22Rv1 (cell line): Measurements from ENCODE around the gene SND1.

Experiments
- H3K27ac ChIP-seq: fragments of 450-650 bp; 2 replicates; pipeline ENCODE4 v1.5.1; 2017
- ZFX ChIP-seq: fragments of 450-650 bp; IDR thresholded peaks from 2 replicates; pipeline ENCODE4 v1.6.1; 2017; ENCODE audit warnings: antibody characterized with exemption, borderline replicate concordance
- TF ChIP-seq, protein P1 (sequence below): fragments of 450-650 bp; IDR thresholded peaks from 2 replicates; pipeline ENCODE4 v1.5.1; 2017; ENCODE audit warnings: mild to moderate bottlenecking

SND1 gene

DNA sequence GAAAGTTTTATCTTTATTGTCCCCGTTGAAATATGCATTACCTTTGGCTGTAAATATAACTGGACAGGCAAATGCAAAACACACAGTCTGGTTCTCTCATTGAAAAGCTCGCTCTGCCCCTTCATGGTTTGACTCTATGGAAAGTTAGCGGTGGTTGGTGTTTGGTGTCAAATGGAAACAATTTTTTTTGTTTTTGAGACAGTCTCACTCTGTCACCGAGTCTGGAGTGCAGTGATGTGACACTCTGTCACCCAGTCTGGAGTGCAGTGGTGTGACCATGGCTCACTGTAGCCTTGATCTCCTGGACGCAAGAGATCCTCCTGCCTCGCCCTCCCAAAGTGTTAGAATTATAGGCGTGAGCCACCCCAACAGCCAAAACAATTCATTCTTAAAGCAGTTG is 229.6 kb downstream of the SND1 start:
- TF ChIP-seq, protein P1, sequence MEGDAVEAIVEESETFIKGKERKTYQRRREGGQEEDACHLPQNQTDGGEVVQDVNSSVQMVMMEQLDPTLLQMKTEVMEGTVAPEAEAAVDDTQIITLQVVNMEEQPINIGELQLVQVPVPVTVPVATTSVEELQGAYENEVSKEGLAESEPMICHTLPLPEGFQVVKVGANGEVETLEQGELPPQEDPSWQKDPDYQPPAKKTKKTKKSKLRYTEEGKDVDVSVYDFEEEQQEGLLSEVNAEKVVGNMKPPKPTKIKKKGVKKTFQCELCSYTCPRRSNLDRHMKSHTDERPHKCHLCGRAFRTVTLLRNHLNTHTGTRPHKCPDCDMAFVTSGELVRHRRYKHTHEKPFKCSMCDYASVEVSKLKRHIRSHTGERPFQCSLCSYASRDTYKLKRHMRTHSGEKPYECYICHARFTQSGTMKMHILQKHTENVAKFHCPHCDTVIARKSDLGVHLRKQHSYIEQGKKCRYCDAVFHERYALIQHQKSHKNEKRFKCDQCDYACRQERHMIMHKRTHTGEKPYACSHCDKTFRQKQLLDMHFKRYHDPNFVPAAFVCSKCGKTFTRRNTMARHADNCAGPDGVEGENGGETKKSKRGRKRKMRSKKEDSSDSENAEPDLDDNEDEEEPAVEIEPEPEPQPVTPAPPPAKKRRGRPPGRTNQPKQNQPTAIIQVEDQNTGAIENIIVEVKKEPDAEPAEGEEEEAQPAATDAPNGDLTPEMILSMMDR = no peak
- no peak for TF ChIP-seq ZFX
- H3K27ac ChIP-seq = no peak overlapping the region

DNA sequence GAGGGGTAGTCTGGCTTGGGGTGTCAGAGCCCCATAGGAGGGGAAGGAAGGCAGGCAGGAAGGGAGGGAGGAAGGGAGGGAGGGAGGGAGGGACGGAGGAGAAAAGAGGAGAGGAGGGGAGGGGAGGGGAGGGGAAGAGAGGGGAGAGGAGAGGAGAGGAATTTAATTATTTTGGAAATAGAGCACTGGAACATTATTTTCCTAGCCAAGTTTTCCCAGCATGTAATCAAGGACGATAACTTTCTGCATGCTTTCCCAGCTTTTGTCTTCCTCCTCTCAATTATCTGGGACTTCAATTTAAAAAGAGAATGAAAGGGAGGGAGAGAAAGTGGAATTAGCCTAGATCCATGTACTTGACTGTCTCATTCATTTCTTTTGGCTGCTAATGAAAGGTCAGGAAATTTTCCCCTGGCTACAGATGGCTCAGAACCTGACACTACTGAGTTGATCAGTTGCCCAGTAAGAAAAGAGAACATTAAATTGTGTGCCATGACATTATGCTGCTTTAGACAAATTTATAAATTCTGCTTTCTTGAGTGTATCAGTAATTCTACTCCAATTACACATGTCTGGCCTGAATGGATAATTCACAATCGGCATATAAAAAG is 230.4 kb downstream of the SND1 start:
- no peak overlapping the region for H3K27ac ChIP-seq
- TF ChIP-seq ZFX = no peak
- TF ChIP-seq, protein P1 = no peak

DNA sequence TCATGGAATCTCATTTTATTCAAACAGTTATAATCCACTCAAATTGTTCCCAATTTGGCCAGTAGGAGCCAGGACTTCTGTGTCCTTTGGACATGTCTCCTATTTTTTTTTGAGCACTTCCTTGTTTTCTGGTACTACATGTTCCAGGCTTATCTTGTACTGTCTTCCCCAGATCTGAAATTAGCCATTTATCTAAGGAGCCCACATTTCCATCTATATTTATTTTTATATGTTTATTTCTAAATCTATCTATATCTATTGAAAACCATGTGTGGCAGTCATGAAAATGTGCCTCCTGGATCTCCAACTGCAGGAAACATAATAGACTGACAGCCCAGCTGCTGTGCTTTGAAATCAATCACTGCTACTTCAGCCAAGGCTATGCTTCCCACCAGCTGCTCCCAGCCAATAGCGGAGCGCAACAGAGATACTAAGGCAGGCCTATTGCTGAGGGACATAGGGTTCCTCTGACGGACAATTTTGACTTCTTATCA is 232.1 kb downstream of the SND1 start:
- no peak for TF ChIP-seq ZFX
- TF ChIP-seq, protein P1 = no peak
- no peak overlapping the region for H3K27ac ChIP-seq

DNA sequence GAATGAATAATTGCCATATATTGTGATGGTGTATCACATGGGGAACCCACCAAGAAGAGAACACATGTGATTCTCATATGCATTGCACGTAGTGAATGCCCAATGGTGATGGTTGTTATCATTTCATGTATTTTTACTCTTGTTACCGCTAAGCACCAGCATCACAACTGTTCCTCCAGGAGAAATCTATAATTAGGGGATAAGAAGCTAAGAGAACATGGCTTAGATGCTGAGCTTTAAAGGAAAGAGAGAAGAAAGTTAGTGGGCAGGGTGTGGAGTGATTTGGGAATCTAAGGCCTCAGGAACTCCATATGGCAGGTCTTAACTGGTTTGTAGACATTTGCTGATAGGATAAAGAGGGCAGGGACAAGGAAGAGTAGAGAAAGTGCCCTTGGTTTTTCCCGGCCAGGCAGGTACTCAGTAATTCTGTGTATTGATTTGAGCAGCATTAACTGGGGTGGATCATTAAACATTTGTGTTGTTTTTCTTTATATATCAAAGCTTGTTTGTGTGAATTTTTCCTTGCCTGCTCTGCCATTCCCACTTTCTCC is 233.3 kb downstream of the SND1 start:
- TF ChIP-seq, protein P1 = no peak
- no peak for TF ChIP-seq ZFX
- H3K27ac ChIP-seq = no peak overlapping the region

DNA sequence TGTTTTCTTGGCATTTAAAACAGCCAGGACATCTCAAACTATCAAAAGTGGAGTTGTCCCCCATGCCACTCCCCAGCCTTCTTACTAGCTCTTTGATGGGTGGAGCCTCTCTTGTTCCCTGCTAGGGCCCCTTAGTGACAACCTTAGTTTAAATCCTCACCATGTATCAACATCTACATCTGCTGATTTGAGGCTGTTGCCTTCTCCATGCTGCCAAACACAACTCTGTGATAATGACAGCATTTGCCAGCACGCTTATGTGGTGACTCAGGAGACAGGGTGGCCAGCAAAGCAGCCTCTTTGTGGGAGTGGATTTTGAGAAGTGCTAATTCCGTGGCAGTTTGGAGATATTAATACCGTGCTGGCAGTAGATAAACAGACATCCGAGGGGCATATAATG is 233.8 kb downstream of the SND1 start:
- no peak overlapping the region for H3K27ac ChIP-seq
- TF ChIP-seq ZFX = no peak
- TF ChIP-seq, protein P1 = no peak

DNA sequence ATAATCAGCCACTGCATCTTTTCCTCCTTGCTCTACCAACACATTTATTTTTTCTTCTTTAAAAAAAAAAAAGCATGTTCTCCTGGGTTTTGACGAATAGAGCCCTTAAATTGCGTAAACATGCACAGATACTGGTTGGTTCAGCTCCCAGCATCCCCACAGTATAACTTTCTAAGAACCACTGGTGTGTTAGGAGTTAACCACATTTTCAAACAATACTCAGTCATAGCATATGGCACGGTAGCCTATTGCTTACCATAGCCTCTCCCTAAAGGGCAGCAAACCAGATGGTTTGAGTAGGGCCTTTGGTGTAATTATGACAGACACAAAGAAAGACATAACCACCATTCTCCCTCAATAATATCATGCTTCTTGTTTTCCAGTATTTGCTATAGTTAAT is 234.3 kb downstream of the SND1 start:
- H3K27ac ChIP-seq = no peak overlapping the region
- no peak for TF ChIP-seq ZFX
- TF ChIP-seq, protein P1 = no peak

DNA sequence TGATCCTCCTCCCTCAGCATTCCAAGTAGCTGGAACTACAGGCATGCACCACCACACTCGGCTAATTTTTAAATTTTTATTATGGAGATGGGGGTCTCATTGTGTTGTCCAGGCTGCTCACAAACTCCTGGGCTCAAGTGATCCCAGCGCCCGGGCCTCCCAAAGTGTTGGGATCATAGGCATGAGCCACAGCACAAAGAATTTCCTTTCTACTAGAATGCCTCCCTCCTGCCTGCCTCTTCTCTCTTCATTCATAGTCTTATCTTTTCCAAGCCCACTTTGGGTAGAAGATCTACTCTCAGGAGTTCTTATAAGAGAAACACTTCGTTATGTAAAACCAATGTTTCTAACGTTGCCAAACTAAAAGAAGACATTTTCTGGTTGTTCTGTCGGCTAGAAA is 235.1 kb downstream of the SND1 start:
- no peak overlapping the region for H3K27ac ChIP-seq

More for the DNA sequence above, 235.1 kb downstream of the SND1 start:
- TF ChIP-seq, protein P1 = no peak
- no peak for TF ChIP-seq ZFX
